Heart left ventricle (tissue), 16 donors: ENCODE results near the gene ROPN1L. TPM values are rescaled to one million over a fixed set of nuclear protein-coding genes. Genes with fewer than 3 reads are reported as not detected.
A peak's percentile ranks its signal among the peaks of the same experiment; 100 is the strongest.

ENCODE experiments used
- ATAC-seq, 4 donors: fragments of 200-7000 bp; cut with Tn5 transposase; one replicate each; pipeline ENCODE4 v1.9.1; 2020 to 2022; ENCODE audit warnings: moderate library complexity in 4 of 4, mild to moderate bottlenecking in 3 of 4, moderate number of reproducible peaks in 1 of 4
- DNase-seq, 5 donors: peaks; one replicate each; pipeline ENCODE4 v3.0.0-alpha.2; 2020
- H3K27ac ChIP-seq, 12 donors: fragments of 200-600 bp; sonication (generic) in 4 of 12; one replicate each; pipeline versions ENCODE4 v1.5.0 to v1.8.0; 2016 to 2022; ENCODE audit warnings: mild to moderate bottlenecking in 2 of 12
- H3K27me3 ChIP-seq, 9 donors: fragments of 200-600 bp; sonication (generic) in 2 of 9; one replicate each; pipeline versions ENCODE4 v1.5.1 to v1.8.0; 2016 to 2022; ENCODE audit warnings: mild to moderate bottlenecking in 3 of 9
- H3K36me3 ChIP-seq, 9 donors: fragments of 200-600 bp; sonication (generic) in 2 of 9; one replicate each; pipeline versions ENCODE4 v1.5.0 to v1.8.0; 2018 to 2022; ENCODE audit warnings: mild to moderate bottlenecking in 2 of 9
- H3K4me1 ChIP-seq, 12 donors: fragments of 200-600 bp; sonication (generic) in 4 of 12; one replicate each; pipeline versions ENCODE4 v1.5.0 to v1.8.0; 2016 to 2022; ENCODE audit warnings: mild to moderate bottlenecking in 3 of 12
- H3K4me3 ChIP-seq, 12 donors: fragments of 200-600 bp; sonication (generic) in 4 of 12; one replicate each; pipeline versions ENCODE4 v1.5.0 to v1.8.0; 2017 to 2022; ENCODE audit warnings: mild to moderate bottlenecking in 9 of 12, moderate library complexity in 4 of 12
- H3K9me3 ChIP-seq, 12 donors: fragments of 200-600 bp; sonication (generic) in 4 of 12; one replicate each; pipeline versions ENCODE4 v1.5.0 to v1.8.0; 2016 to 2022; ENCODE audit warnings: mild to moderate bottlenecking in 1 of 12
- POLR2A ChIP-seq, 2 donors: fragments of 450-650 bp; IDR thresholded peaks; one replicate each; pipeline ENCODE4 v1.6.1; 2017; ENCODE audit warnings: antibody characterized with exemption in 2 of 2, mild to moderate bottlenecking in 2 of 2, moderate library complexity in 2 of 2
- WGBS, 4 donors: extraction: QIAGEN DNeasy Blood & Tissue Kit in 2 of 4; methylation state at CpG; one replicate each; pipeline versions ENCODE4 v1.1.5 to v1.1.7; 2013 to 2018; 5-methylcytosine and 5-hydroxymethylcytosine counted together
- intact Hi-C, 10 donors: fragments of 100-400 bp; cut with DNase I; formaldehyde crosslinking; loops; one replicate each; pipeline versions ENCODE4 v1.11.1 to v1.14.2; 2022
- polyA plus RNA-seq, 2 donors: library from polyadenylated mRNA; stranded (reverse); fragments of 200-250 nt; gene quantifications; one replicate each; pipeline ENCODE4 v1.2.3, GENCODE V29; 2013
- total RNA-seq, 9 donors: library from RNA; depleted of rRNA in 2 of 9; stranded (reverse); fragments of >200 nt in 2 of 9; fragmentation: NEBNext Ultra II Directional in 3 of 9; extraction: Animal tissue kit (Norgen Biotek cat#: 25700) in 3 of 9; gene quantifications; one replicate each; pipeline versions ENCODE4 v1.1.0 to v1.2.4, GENCODE V29; 2016 to 2023
- TF ChIP-seq, protein P1 (sequence below), 12 donors: fragments of 200-600 bp; sonication (generic) in 4 of 12; IDR thresholded peaks; one replicate each; pipeline versions ENCODE4 v1.5.0 to v1.8.0; 2018 to 2022; ENCODE audit warnings: antibody characterized with exemption in 12 of 12, mild to moderate bottlenecking in 5 of 12
- donor health status: ischemic (EF 13 %, LVEDD 7.1; RV severe dilation, severe dysfunction).
- donor health status: healthy with polysubstance abuse.
- donor health status: DM: no; HTN: yes; CAD: no.
- donor health status: DM: no; HTN: no; CAD: no.
- donor health status: ischemic (EF 25% LVEDD 6.9; RV normal size, moderate dysfunction).
- donor health status: ischemic (EF 25% LVEDD 5.7; RV mildly dilated, moderate dysfunction).
- donor health status: healthy.
- donor health status: DM: yes; HTN: yes; CAD: no.
- donor health status: ischemic (EF 35%, LVEDD 5.7; RV mildly dilated, moderate dysfunction).
- donor health status: nonischemic (EF 11% LVEDD 7.7; RV severe dilation, severe dysfunction).
- donor health status: DM: yes; HTN: yes; CAD: no.
- donor health status: PGD.
- donor health status: ischemic (EF 29% LVEDD 5.4; RV normal size, mild dysfunction).
- donor health status: nonischemic (EF 23%, LVEDD 6.1; RV moderate dilation, normal function).

Gene ROPN1L
- total and polyA plus RNA-seq, 11 donors, result 0.14 to 0.81 (median 0.46) TPM; not detected in 4

DNA sequence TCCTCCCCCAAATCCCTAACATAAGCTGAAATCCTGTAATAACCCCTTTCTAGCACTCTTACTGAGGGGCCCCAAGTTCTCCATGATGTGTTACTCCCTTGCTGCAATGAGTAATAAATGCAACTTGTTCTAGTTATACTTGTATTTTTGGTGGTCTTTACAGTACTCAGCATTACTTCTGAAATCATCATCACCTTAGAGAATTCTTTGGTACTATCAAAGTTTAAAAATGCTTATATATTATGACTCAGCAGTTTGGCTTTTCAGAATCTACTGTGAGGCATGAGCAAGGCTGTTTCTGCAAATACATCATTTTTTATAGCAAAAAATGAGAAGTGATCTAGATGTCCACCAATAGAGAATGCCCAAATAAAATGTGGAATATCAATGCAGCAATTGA is 20.7 kb upstream of the ROPN1L start:
- Histone ChIP-seq H3K9me3 (no peaks in the 10 kb centered on the region), H3K27me3 (no peaks in the 10 kb centered on the region), H3K27ac (peak overlapping the region in 1 of 12 donors; percentile 17), H3K36me3 (peaks cover 2 to 98% (median 89%) of the 10 kb centered on the region in 9 donors), H3K4me1 (peaks cover 0 to 31% (median 0%) of the 10 kb centered on the region in 12 donors), H3K4me3 (no peak overlapping the region)
- intact Hi-C loops, result loop anchor here in 7 of 10 donors (5.0 to 10.0 kb wide), 6 partner anchors 66 to 139 kb away; partner anchors contain the start of gene MARCHF6 (in 1 of the 7)
- ATAC-seq, result no peak
- DNase-seq, result no peak
- TF ChIP-seq, protein P1, sequence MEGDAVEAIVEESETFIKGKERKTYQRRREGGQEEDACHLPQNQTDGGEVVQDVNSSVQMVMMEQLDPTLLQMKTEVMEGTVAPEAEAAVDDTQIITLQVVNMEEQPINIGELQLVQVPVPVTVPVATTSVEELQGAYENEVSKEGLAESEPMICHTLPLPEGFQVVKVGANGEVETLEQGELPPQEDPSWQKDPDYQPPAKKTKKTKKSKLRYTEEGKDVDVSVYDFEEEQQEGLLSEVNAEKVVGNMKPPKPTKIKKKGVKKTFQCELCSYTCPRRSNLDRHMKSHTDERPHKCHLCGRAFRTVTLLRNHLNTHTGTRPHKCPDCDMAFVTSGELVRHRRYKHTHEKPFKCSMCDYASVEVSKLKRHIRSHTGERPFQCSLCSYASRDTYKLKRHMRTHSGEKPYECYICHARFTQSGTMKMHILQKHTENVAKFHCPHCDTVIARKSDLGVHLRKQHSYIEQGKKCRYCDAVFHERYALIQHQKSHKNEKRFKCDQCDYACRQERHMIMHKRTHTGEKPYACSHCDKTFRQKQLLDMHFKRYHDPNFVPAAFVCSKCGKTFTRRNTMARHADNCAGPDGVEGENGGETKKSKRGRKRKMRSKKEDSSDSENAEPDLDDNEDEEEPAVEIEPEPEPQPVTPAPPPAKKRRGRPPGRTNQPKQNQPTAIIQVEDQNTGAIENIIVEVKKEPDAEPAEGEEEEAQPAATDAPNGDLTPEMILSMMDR (IDR thresholded peaks at IDR 0.05), result no peak
- no peak for TF ChIP-seq POLR2A (IDR thresholded peaks at IDR 0.05)

DNA sequence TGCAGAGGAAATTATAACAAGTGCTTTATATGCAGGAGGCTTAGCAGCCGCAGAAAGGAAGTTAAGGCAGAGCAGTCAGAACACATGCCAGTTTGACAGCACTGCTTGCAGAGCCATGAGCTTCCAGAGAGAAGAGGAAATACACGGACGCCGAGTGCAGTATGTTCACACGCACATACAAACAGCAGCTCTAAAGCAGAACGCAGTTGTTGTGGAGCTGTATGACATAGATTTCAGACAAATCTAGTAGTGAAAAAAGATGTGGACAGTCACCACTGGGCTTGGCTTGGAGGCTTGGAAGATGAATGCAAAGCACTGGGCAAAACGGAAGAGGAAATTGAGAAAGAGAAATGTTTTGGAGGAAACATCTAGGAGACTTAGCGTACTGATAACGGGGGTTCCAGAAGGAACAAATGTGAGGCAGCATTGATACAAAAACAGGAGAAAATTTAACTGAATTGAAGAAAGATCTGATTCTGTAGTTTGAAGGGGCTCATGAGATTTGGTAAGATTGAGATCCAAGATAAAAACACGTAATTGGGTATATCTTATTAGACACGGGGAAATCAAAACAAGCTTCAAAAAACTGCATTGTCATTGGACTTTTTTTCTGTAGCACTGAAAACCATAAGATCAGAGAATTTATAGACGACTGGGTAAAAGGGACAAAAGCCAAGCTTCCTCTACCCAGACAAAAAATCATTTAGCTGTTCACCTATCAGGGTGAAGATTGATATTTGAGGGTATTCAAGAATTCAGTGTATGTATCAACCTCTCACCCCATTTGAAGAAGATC is 19.6 kb upstream of the ROPN1L start:
- H3K27me3 ChIP-seq, result no peaks in the 10 kb centered on the region
- H3K9me3 ChIP-seq, result no peaks in the 10 kb centered on the region
- 64 to 79% (median 70%) methylated on average over 12 of the region's 12 CpGs for WGBS, 4 donors
- H3K4me1 ChIP-seq, result peaks cover 0 to 31% (median 0%) of the 10 kb centered on the region in 12 donors
- no peak for TF ChIP-seq POLR2A (IDR thresholded peaks at IDR 0.05)
- TF ChIP-seq, protein P1 (IDR thresholded peaks at IDR 0.05), result no peak
- ATAC-seq (peak in 2 of 4 donors; percentile 63 to 73), DNase-seq (peak in 1 of 5 donors; percentile 27)
- H3K27ac ChIP-seq, result peak overlapping the region in 2 of 12 donors; percentile 17 to 29
- no peak overlapping the region for H3K4me3 ChIP-seq
- H3K36me3 ChIP-seq, result peaks cover 2 to 98% (median 89%) of the 10 kb centered on the region in 9 donors
- intact Hi-C loops, result loop anchor here in 8 of 10 donors (1.0 to 10.0 kb wide), 7 partner anchors 67 to 140 kb away; partner anchors contain the start of gene MARCHF6 (in 1 of the 8)

DNA sequence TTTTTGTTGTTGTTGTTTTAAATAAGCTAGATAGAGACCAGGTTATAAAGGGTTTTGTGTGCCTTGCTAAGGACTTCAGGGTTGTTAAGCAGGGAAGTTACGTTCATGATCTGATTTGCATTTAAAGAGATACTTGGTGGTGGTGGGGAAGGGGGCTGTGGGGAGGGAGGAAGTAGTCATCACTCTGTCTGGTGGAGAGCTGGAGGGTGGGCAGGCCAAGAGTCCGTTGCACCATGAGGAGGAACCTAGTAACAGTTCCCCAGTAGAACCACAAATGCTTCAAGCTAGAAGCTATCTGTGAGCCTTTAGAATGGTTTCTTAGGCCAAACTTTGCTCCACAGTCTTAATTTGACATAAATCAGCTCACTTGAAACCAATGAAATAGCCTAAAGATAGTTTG is 18.7 kb upstream of the ROPN1L start:
- peaks cover 0 to 98% (median 89%) of the 10 kb centered on the region in 9 donors for H3K36me3 ChIP-seq
- no peaks in the 10 kb centered on the region for H3K9me3 ChIP-seq
- peaks cover 0 to 31% (median 0%) of the 10 kb centered on the region in 12 donors for H3K4me1 ChIP-seq
- ATAC-seq (no peak), DNase-seq (no peak)
- WGBS, 4 donors, result 67 to 80% (median 74%) methylated on average over 2 of the region's 2 CpGs
- TF ChIP-seq, protein P1 (IDR thresholded peaks at IDR 0.05), result no peak
- TF ChIP-seq POLR2A (IDR thresholded peaks at IDR 0.05), result no peak
- no peaks in the 10 kb centered on the region for H3K27me3 ChIP-seq
- no peak overlapping the region for H3K4me3 ChIP-seq
- no peak overlapping the region for H3K27ac ChIP-seq
- intact Hi-C loops, result loop anchor here in 7 of 10 donors (5.0 to 10.0 kb wide), 6 partner anchors 68 to 141 kb away; partner anchors contain the start of gene MARCHF6 (in 1 of the 7)

DNA sequence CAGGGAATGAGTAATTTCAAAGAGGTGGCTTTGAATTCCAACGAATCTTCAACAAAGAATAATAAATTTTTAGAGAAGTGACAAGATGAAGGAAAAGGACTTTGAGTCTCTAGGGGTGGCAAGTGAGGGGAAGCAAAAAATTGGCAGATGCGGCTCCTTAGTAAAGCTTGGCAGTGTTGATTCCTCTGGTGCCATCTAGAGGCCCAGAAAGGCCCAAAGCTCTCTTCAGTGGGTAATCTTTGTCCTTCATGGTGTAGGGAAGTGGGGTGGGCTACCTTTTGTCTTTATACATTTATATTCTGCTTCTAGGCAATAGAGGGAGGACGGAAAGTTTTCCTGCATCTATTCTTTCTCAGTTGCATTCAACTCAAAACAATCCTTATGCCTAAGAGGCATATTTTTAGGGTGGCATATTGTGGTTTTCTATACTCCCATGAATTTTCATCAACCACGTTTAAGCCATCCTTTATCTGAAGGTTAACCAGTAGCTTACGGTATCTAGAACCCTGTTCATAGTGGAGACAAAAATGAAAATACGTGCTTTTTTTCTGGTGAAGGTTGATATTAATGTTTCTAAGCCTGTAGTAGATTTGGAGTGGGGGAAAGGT is 17.5 kb upstream of the ROPN1L start:
- Histone ChIP-seq H3K4me3 (no peak overlapping the region), H3K27ac (no peak overlapping the region), H3K9me3 (no peaks in the 10 kb centered on the region), H3K27me3 (no peaks in the 10 kb centered on the region), H3K36me3 (peaks cover 0 to 98% (median 89%) of the 10 kb centered on the region in 9 donors), H3K4me1 (peaks cover 0 to 31% (median 0%) of the 10 kb centered on the region in 12 donors)
- TF ChIP-seq, protein P1 (IDR thresholded peaks at IDR 0.05), result peak; percentile 18 to 63 (median 46)
- no peak for TF ChIP-seq POLR2A (IDR thresholded peaks at IDR 0.05)
- ATAC-seq, result peak in 3 of 4 donors; percentile 65 to 76 (median 67)
- peak in 2 of 5 donors; percentile 33 to 43 for DNase-seq
- 69 to 74% (median 73%) methylated on average over 6 of the region's 6 CpGs for WGBS, 4 donors
- intact Hi-C loops, result loop anchor here in 8 of 10 donors (2.0 to 10.0 kb wide), 7 partner anchors 69 to 142 kb away; partner anchors contain the start of gene MARCHF6 (in 1 of the 8)
